Measurements from ENCODE around the gene AAMP.

AAMP gene

GRCh38 chr2:218236829-218237228, 33.1 kb downstream of the AAMP start:
- Histone ChIP-seq H3K18ac (ENCODE audit: low read length) (no peak overlapping the region), H2BK120ac (ENCODE audit: insufficient read depth, low read length, poor library complexity) (no peak overlapping the region), H3K23ac (ENCODE audit: low read length) (no peak overlapping the region), H3K27me3 (ENCODE audit: insufficient read depth, low read length) (no peaks in the 10 kb centered on the region), H2BK5ac (ENCODE audit: low read depth, low read length, poor library complexity) (no peak overlapping the region), H2AFZ (ENCODE audit: insufficient read depth, low read length, poor library complexity) (no peak overlapping the region), H4K12ac (ENCODE audit: low read depth, low read length) (no peak overlapping the region), H3K4me2 (ENCODE audit: low read length) (no peak overlapping the region), H3K79me1 (ENCODE audit: low read length) (no peaks in the 10 kb centered on the region), H3K9ac (ENCODE audit: low read length) (no peak overlapping the region), H3K4me3 (ENCODE audit: low read depth, low read length) (no peak overlapping the region), H2AK5ac (ENCODE audit: low read length) (no peak overlapping the region), H3K79me2 (ENCODE audit: control insufficient read depth, insufficient read depth, low read length, poor library complexity) (no peaks in the 10 kb centered on the region), H3K9me3 (ENCODE audit: insufficient read depth, low read depth, low read length) (no peaks in the 10 kb centered on the region), H3K27ac (ENCODE audit: low read depth, low read length) (no peak overlapping the region), H4K91ac (ENCODE audit: low read depth, low read length) (no peak overlapping the region), H3K14ac (ENCODE audit: low read length) (no peak overlapping the region), H4K8ac (ENCODE audit: low read depth, low read length) (no peak overlapping the region), H2BK12ac (ENCODE audit: low read length) (no peak overlapping the region), H3K36me3 (ENCODE audit: control insufficient read depth in 1 of 2, insufficient read depth in 2 of 2, low read length in 2 of 2) (peaks cover 38 to 68% of the 10 kb centered on the region in 2 experiments), H3K4me1 (ENCODE audit: control insufficient read depth in 1 of 2, insufficient read depth in 2 of 2, low read length in 2 of 2) (no peaks in the 10 kb centered on the region), H3K4ac (ENCODE audit: low read depth, low read length) (no peak overlapping the region)
- WGBS (ENCODE audit: extremely low coverage, insufficient coverage, insufficient read length): no CpG with 5 or more reads among the region's 4 CpGs
- DNase-seq: no peak

- H3K27ac ChIP-seq (ENCODE audit: low read depth, low read length): no peak overlapping the region
- H4K12ac ChIP-seq (ENCODE audit: low read depth, low read length): no peak overlapping the region
- H3K23ac ChIP-seq (ENCODE audit: low read length): no peak overlapping the region
- no peak overlapping the region for H2AK5ac ChIP-seq (ENCODE audit: low read length)
- H3K14ac ChIP-seq (ENCODE audit: low read length): no peak overlapping the region
- H4K91ac ChIP-seq (ENCODE audit: low read depth, low read length): no peak overlapping the region
- peaks cover 43 to 74% of the 10 kb centered on the region in 2 experiments for H3K36me3 ChIP-seq (ENCODE audit: control insufficient read depth in 1 of 2, insufficient read depth in 2 of 2, low read length in 2 of 2)
- H2AFZ ChIP-seq (ENCODE audit: insufficient read depth, low read length, poor library complexity): no peak overlapping the region
- no peak overlapping the region for H3K9ac ChIP-seq (ENCODE audit: low read length)
- no peak overlapping the region for H3K4me2 ChIP-seq (ENCODE audit: low read length)
- H2BK12ac ChIP-seq (ENCODE audit: low read length): no peak overlapping the region
- no peaks in the 10 kb centered on the region for H3K27me3 ChIP-seq (ENCODE audit: insufficient read depth, low read length)
- H3K18ac ChIP-seq (ENCODE audit: low read length): no peak overlapping the region
- no peak overlapping the region for H3K4ac ChIP-seq (ENCODE audit: low read depth, low read length)
- WGBS (ENCODE audit: extremely low coverage, insufficient coverage, insufficient read length): no CpG with 5 or more reads among the region's 2 CpGs
- H2BK120ac ChIP-seq (ENCODE audit: insufficient read depth, low read length, poor library complexity): no peak overlapping the region
- H3K79me1 ChIP-seq (ENCODE audit: low read length): no peaks in the 10 kb centered on the region
- H3K4me3 ChIP-seq (ENCODE audit: low read depth, low read length): no peak overlapping the region
- H3K79me2 ChIP-seq (ENCODE audit: control insufficient read depth, insufficient read depth, low read length, poor library complexity): no peaks in the 10 kb centered on the region
- H2BK5ac ChIP-seq (ENCODE audit: low read depth, low read length, poor library complexity): no peak overlapping the region
- H3K9me3 ChIP-seq (ENCODE audit: insufficient read depth, low read depth, low read length): no peaks in the 10 kb centered on the region
- DNase-seq: peak in 1 of 2 donors; percentile 25
- H3K4me1 ChIP-seq (ENCODE audit: control insufficient read depth in 1 of 2, insufficient read depth in 2 of 2, low read length in 2 of 2): peaks cover 0 to 8% of the 10 kb centered on the region in 2 experiments
- no peak overlapping the region for H4K8ac ChIP-seq (ENCODE audit: low read depth, low read length)
Measured at GRCh38 chr2:218235017-218235416, 34.9 kb downstream of the AAMP start.

- no peak overlapping the region for H3K23ac ChIP-seq (ENCODE audit: low read length)
- peaks cover 41 to 70% of the 10 kb centered on the region in 2 experiments for H3K36me3 ChIP-seq (ENCODE audit: control insufficient read depth in 1 of 2, insufficient read depth in 2 of 2, low read length in 2 of 2)
- H4K91ac ChIP-seq (ENCODE audit: low read depth, low read length): no peak overlapping the region
- no peak overlapping the region for H3K27ac ChIP-seq (ENCODE audit: low read depth, low read length)
- no peak overlapping the region for H3K4ac ChIP-seq (ENCODE audit: low read depth, low read length)
- H2AK5ac ChIP-seq (ENCODE audit: low read length): no peak overlapping the region
- H4K8ac ChIP-seq (ENCODE audit: low read depth, low read length): no peak overlapping the region
- no CpG with 5 or more reads among the region's 3 CpGs for WGBS (ENCODE audit: extremely low coverage, insufficient coverage, insufficient read length)
- H3K79me2 ChIP-seq (ENCODE audit: control insufficient read depth, insufficient read depth, low read length, poor library complexity): no peaks in the 10 kb centered on the region
- DNase-seq: no peak
- H2AFZ ChIP-seq (ENCODE audit: insufficient read depth, low read length, poor library complexity): no peak overlapping the region
- no peak overlapping the region for H3K4me2 ChIP-seq (ENCODE audit: low read length)
- H3K9ac ChIP-seq (ENCODE audit: low read length): no peak overlapping the region
- H3K14ac ChIP-seq (ENCODE audit: low read length): no peak overlapping the region
- H4K12ac ChIP-seq (ENCODE audit: low read depth, low read length): no peak overlapping the region
- H2BK12ac ChIP-seq (ENCODE audit: low read length): no peak overlapping the region
- H2BK120ac ChIP-seq (ENCODE audit: insufficient read depth, low read length, poor library complexity): no peak overlapping the region
- H3K27me3 ChIP-seq (ENCODE audit: insufficient read depth, low read length): no peaks in the 10 kb centered on the region
- no peak overlapping the region for H3K18ac ChIP-seq (ENCODE audit: low read length)
- peaks cover 0 to 9% of the 10 kb centered on the region in 2 experiments for H3K4me1 ChIP-seq (ENCODE audit: control insufficient read depth in 1 of 2, insufficient read depth in 2 of 2, low read length in 2 of 2)
- H3K9me3 ChIP-seq (ENCODE audit: insufficient read depth, low read depth, low read length): no peaks in the 10 kb centered on the region
- no peaks in the 10 kb centered on the region for H3K79me1 ChIP-seq (ENCODE audit: low read length)
- no peak overlapping the region for H2BK5ac ChIP-seq (ENCODE audit: low read depth, low read length, poor library complexity)
- no peak overlapping the region for H3K4me3 ChIP-seq (ENCODE audit: low read depth, low read length)
Measured at GRCh38 chr2:218234521-218234920, 35.4 kb downstream of the AAMP start.

DNA sequence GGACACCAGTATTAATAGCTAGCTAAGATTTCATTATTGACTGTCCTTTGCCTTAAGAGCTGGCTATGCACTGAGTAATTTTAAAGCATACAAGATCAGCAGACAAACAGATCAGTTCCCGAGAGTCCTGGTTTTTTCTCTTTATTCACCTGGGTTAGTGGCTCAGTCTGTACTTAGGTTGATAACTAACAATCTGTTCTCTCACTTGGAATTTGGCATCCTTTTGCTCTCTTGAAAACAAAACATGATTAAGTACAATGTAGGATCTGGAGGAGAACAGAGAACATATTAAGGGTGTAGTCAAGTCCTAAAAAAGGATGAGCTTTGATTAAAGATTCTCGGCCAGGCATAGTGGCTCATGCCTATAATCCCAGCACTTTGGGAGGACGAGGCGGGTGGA, 36.4 kb downstream of the AAMP start:
- Histone ChIP-seq H3K4me3 (ENCODE audit: low read depth, low read length) (no peak overlapping the region), H4K91ac (ENCODE audit: low read depth, low read length) (no peak overlapping the region), H3K79me1 (ENCODE audit: low read length) (no peaks in the 10 kb centered on the region), H2AK5ac (ENCODE audit: low read length) (no peak overlapping the region), H3K27ac (ENCODE audit: low read depth, low read length) (no peak overlapping the region), H3K4me2 (ENCODE audit: low read length) (no peak overlapping the region), H2BK120ac (ENCODE audit: insufficient read depth, low read length, poor library complexity) (no peak overlapping the region), H3K79me2 (ENCODE audit: control insufficient read depth, insufficient read depth, low read length, poor library complexity) (no peaks in the 10 kb centered on the region), H3K9ac (ENCODE audit: low read length) (no peak overlapping the region), H3K9me3 (ENCODE audit: insufficient read depth, low read depth, low read length) (no peaks in the 10 kb centered on the region), H3K4me1 (ENCODE audit: control insufficient read depth in 1 of 2, insufficient read depth in 2 of 2, low read length in 2 of 2) (peaks cover 0 to 12% of the 10 kb centered on the region in 2 experiments), H3K18ac (ENCODE audit: low read length) (no peak overlapping the region), H2BK12ac (ENCODE audit: low read length) (no peak overlapping the region), H3K27me3 (ENCODE audit: insufficient read depth, low read length) (no peaks in the 10 kb centered on the region), H3K14ac (ENCODE audit: low read length) (no peak overlapping the region), H3K4ac (ENCODE audit: low read depth, low read length) (no peak overlapping the region), H3K23ac (ENCODE audit: low read length) (no peak overlapping the region), H2AFZ (ENCODE audit: insufficient read depth, low read length, poor library complexity) (no peak overlapping the region), H4K12ac (ENCODE audit: low read depth, low read length) (no peak overlapping the region), H2BK5ac (ENCODE audit: low read depth, low read length, poor library complexity) (no peak overlapping the region), H3K36me3 (ENCODE audit: control insufficient read depth in 1 of 2, insufficient read depth in 2 of 2, low read length in 2 of 2) (peaks cover 38 to 61% of the 10 kb centered on the region in 2 experiments), H4K8ac (ENCODE audit: low read depth, low read length) (no peak overlapping the region)
- WGBS (ENCODE audit: extremely low coverage, insufficient coverage, insufficient read length): no CpG with 5 or more reads among the region's 4 CpGs
- DNase-seq: no peak

All from trophoblast cell (in vitro differentiated cells and primary cell).